Esophagus squamous epithelium (tissue), 4 donors: ENCODE results near the gene FHOD3.

Experiments
- CTCF ChIP-seq, 6 experiments: fragments of 450-650 bp in 4 of 6; fragments of 200-600 bp in 2 of 6; sonication (generic) in 2 of 6; IDR thresholded peaks; one replicate each; pipeline ENCODE4 v1.5.1; 2016 to 2019; ENCODE audit warnings: antibody characterized with exemption in 6 of 6, mild to moderate bottlenecking in 4 of 6, moderate library complexity in 4 of 6
- POLR2A ChIP-seq, 4 donors: fragments of 450-650 bp; IDR thresholded peaks; one replicate each; pipeline ENCODE4 v1.6.1; 2017; ENCODE audit warnings: antibody characterized with exemption in 4 of 4, mild to moderate bottlenecking in 4 of 4, moderate library complexity in 3 of 4

DNA sequence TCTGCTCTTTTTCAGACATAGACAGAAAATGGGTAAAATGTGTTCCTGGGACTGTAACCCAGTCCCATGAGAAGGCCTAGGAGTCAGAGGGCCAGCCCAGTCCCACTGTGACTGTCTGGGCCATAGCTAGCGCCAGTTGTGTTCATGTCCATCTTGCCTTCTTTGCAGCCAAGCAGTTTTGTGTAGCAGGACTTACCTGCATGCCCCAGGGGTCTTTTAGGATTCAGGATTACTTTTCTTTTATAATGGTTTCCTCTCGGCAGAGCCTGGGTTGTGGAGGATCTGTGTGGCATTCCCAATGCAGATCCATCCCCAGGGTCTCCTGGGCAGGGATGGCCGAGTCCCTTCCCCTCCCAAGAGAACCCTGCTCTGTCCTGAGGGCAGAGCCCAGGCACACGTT lies 90.8 kb downstream of the FHOD3 start:
- TF ChIP-seq CTCF (IDR thresholded peaks at IDR 0.05) (no peak), POLR2A (IDR thresholded peaks at IDR 0.05) (no peak)
